SKM-1 (cell line): ENCODE measurements around the gene STS.

Experiments used
- DNase-seq: peaks from one replicate; lab custom pipeline; 2025; ENCODE audit not compliant: unreplicated experiment; lab: John Stamatoyannopoulos, UW

STS gene

GRCh38 chrX:7147413-7147977 is at the start of gene STS:
TSS of gene STS (plus strand) at chrX:7147712. CDS start at chrX:7253200, 105,488 bp downstream.
- no peak for DNase-seq

GRCh38 chrX:7100022-7100421 is 47.5 kb upstream of the STS start:
- no peak for DNase-seq

DNA sequence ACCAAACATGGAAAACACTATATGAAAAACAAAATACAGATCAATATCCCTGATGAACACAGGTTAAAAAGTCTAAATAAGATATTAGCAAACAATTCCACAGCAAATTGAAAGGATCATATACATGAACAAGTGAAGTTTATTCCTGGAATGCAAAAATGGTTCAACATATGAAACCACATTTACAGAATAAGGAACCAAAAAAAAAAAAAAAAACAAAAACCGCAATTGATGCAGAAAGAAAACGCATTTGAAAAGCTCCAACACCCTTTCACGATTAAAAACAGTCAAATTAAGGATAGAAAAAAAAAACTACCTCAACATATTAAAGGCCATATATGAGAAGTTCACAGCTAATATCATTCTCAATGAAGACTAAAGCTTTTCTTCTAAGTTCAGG is 45.4 kb upstream of the STS start:
- no peak for DNase-seq

DNA sequence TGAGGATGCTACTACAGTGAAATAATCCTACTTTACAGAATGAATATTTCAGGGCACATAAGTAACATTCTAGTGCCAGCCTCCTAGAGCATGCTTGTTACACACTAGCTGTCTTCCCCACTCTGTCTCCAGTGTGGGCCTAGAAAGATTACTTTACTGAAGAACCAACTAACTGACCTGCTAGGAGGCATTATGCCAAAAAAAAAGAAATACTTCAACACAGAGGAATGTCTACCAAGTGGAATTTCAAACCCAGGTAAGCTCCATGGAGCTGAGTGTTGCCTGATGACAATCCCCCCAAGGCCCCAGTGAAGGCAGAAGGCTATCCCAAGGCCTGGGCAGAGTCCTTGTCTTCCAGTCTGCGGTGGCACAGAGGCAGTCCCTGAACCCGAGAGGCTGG is 40.9 kb upstream of the STS start:
- DNase-seq, result no peak

DNA sequence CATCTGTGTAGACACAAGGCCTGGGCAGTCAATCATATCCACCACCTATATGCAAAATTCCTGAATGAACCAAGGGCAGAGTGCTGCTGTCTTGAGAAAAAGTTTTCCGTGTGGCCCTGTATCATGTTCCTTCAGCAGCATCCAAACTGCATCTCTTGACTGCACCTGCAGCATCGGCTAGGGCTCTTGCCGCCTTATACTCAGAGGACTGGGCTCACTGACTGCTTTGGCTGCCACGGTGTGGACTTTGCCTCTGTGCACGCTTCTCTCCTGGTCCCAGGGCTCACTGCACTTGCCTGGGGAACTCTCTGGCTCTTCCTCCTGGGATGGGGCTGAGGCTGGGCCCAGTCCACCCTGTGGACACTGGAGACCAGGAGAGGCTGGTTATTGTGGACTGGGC is 39.5 kb upstream of the STS start:
- no peak for DNase-seq

DNA sequence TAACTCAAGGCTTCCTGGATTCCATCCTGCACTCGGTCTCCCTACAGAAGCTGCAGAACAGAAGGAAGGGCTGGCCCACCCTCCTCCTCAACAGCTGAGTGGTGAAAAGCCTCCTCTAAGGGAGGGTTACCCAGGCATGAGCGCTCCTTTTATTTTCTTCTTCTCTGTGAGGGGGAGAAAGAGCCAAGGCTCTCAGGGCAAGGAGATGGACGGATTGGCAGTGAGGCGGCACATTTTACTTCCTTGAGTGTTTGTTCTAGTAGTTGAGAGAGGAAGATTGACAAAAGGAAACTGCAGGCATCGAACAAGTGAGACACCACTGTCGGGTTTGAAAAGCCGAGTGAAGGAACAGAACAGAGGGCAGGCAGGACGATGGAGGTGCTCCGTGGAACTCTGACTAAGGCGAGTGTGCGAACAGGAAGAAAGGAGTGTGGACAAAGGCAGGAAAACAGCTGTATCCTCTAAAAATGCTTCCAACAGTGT is 38.4 kb upstream of the STS start:
- DNase-seq, result no peak

GRCh38 chrX:7109838-7110793 is 37.4 kb upstream of the STS start:
- no peak for DNase-seq

GRCh38 chrX:7110821-7111276 is 36.7 kb upstream of the STS start:
- DNase-seq, result no peak

DNA sequence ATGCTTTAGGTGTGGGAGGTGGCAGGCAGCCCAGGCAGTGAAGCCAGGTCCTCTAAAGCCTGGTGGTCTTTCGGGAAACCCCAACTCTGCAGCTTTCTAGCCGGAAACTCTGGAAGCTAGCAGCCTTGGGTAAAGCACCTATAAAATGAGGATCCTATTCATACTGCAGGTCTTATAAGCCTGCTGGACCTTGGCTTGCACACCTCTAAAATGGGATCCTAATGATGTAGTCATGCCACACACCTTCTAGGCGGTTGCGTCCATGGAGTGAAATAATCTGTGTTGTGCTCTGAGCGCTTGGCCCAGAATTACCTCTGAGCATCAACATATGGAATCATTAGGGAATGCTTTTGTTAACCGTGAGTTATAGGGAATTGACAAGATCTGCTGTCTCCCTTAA is 36.0 kb upstream of the STS start:
- no peak for DNase-seq

- DNase-seq, result no peak
These were observed 35.4 kb upstream of the STS start for GRCh38 chrX:7112071-7112470.

GRCh38 chrX:7115557-7115956 is 32.0 kb upstream of the STS start:
- no peak for DNase-seq

- no peak for DNase-seq
These were observed 31.4 kb upstream of the STS start for GRCh38 chrX:7116081-7116480.

DNA sequence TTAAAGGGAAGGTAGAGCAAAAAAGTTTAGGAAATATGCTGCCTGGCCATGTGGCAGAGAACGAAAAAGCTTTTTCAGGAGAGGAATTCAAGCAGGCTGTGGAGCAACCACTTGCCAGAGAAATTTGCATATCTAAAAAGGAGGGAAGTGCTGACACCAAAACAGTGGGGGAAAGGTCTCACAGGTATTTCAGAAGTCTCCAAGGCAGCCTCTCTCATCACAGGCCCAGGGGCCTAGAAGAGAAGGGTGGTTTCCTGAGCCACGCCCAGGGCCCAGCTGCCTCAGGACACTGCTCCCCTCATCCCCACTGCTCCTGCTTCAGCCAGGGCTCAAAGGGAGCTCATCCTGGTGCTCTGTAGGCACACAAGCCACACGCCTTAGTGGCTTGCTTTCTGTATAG is 29.9 kb upstream of the STS start:
- no peak for DNase-seq

DNA sequence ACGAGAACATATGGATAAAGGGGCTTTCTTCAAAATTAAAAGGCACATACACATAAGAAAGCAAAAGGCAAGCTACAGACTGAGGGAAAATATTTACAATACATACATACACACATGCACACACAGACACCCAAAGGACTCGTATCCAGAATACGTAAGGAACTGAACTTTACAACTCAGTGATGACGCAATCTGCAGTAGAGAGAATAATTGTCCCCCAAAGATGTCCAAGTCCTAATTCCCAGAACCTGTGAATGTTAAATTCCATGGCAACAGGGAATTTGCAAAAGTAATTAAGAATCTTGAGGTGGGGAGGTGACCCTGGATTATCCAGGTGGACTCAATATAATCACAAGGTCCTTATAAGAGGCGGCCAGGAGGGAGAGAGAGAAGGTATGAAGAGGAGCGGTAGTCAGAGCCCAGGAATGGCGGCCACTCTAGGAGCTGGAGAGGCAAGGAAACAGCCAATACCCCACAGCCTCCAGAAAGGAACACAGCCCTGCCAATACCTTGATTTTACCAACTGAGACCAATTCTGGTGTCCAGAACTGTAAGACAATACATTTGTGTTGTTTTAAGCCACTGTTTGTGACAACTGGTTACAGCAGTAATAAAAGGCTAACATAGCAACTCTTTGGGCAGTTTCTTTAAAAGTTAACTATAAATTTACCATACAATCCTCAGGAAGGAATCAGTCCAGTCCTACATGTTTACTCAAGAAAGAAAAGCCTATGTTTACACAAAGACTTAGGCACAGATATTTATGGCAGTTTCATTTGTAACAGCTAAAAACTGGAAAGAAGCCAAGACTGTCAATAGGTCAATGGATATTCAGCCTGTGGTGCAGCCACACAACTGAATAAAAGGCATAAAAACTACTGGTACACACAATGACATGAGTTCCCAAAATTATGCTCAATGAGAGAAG is 27.3 kb upstream of the STS start:
- no peak for DNase-seq

DNA sequence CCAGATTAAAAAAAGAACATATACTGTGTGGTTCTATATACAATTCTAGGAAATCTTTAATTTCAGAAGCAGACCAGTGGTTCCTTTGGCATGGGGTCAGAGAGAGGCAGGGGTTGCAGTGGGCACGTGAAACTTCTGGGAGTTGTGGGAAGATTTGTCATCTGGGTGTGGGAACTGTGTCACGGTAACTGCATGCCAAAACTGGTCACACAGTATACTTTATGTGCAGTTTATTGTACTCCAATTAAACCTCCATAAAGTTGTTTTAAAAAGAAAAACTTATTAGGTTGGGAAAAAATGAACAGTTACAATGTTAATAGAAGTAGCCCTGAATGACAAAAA is 26.7 kb upstream of the STS start:
- no peak for DNase-seq

GRCh38 chrX:7127056-7127455 is 20.5 kb upstream of the STS start:
- no peak for DNase-seq

GRCh38 chrX:7131621-7132020 is 15.9 kb upstream of the STS start:
- no peak for DNase-seq

DNA sequence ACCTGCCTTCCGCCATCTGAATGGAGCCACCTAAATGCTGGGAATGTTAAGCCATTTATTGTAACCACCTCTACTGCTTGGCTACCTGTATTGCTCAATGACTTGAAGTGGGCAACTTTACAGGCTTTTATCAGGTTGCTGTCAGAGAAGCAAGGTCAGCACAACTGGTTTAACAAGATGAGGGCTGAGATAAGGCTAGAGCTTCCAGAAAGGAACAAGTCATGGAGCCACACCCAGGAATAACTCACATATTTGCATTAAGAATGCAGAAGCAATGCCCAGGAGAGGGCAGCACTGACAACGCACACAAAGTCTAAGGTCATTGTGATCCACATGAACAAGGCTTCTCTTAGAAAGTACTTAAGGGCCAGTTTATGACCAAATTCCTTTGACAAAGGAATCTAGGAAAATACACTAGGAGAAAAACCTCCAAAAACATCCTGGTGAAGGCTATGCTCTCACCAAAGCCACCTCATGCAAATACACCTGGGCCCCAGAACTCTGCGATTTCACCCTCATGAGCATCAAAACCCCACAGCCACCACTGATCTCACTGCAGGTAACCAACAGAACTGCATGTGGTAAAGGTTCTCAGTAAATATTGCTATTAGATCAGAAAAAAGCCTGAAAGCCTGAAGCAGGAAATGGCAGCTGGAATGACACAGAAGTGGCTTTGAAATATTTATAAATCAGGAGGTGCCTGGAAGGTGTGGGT is 15.0 kb upstream of the STS start:
- no peak for DNase-seq

DNA sequence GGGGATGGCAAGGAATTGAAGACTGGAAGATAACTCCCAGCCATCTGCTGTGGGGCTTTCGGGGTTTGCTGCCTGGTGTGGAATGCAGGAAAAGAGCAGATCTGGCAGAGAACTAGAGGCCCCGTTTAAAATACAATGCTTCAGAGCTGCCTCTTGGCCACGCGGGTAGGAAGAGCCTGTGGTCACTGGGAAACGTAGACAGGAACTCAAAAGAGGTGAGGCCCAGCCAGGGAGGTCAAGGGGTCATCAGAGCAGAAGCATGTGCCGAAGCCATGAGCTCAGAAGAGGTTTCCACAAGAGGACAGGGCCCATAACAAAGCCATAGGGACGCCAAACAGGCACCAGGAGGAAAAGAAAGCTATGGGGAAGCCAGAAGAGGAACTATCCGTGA is 14.5 kb upstream of the STS start:
- peak; percentile 7 for DNase-seq

DNA sequence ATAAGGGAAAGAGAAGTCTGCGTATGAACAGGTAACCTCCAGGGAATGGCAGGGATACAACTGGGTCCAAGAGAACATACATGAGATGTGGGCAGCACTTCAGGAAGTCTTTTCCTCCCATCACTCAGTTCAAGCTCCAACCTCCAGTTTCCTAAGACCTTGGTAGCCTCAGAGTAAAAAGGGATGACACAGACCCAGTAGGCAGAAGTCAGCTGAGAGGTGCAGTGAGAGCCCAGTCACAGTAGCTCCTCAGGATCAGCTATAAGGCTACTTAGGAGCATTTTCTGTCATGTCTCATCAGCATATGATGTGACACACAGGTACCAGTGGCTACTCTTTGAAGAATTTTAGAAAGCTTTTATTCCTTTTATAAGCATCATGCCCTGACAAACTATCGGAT is 12.5 kb upstream of the STS start:
- no peak for DNase-seq
